HG02759 (cell line): Measurements from ENCODE around the gene AKT1S1.

ENCODE experiments used
- ATAC-seq: cut with Tn5 transposase; IDR thresholded peaks from one replicate; pipeline ENCODE4 v1.9.1; 2021; ENCODE audit warnings: mild to moderate bottlenecking, moderate library complexity; ENCODE audit not compliant: unreplicated experiment

Gene AKT1S1

GRCh38 chr19:49908480-49909420 lies 31.6 kb upstream of the AKT1S1 start:
- ATAC-seq, result no peak

DNA sequence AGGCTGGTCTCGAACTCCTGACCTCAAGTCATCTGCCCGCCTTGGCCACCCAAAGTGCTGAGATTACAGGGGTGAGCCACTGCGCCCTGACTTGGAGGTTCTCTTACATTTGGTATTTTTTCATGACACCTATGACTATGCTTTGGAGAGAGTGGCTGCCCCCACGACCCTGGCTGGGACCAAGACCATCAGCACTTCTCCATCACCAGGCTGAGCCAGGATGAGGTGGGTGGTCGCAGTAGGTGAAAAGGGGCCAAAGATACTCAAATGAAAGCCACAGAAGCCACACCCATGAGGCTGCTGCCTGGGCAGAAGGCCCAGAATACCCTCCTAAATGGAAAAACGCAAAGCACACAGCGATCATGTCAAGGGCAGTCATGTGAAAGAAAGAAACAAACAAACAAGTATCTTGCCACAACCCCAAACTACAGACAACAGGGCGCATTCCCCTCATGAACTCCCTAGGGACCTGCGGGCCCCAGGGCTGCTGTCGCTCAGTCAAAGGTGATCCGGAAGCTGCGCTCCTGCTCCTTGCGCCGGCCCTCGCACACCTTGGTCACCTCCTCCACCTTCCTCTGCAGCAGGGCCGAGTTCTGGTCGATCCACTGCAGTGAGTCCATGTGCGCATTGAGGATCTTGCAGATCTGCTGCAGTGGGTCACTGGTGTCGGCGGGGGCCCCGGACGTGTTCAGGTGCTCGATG lies 30.7 kb upstream of the AKT1S1 start:
- peak; percentile 37 for ATAC-seq

DNA sequence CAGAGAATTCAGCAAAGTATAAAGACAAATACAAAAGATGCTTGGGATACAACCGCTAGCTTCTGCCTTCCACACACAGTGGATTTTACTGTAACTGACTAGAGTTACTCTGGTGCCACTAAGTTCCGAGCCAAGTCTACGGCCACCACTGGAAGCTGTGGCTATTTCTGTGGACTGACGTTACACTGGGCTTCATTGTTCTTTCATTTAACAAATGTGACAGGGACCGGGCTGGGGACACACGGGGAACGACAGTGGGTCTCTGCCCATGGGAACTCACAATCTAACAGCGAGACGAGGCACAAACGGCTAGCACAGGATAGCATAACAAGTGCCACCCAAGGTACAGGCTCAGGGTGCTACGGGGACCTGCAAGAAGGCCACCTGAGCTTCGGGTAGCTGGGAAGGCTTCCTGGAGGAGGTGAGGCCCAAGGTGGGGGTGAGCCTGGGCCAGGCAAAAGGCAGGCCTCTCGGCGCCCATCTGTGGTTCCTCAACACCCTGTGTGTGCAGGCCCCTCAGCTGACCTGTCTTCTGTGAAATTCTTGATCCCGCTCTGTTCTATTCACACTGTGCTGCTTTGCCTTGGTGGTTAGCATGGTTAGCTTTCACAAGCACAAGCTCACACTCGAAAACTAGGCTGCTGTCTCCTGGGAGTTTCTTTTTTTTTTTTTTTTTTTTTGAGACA lies 29.9 kb upstream of the AKT1S1 start:
- ATAC-seq, result peak; percentile 47

DNA sequence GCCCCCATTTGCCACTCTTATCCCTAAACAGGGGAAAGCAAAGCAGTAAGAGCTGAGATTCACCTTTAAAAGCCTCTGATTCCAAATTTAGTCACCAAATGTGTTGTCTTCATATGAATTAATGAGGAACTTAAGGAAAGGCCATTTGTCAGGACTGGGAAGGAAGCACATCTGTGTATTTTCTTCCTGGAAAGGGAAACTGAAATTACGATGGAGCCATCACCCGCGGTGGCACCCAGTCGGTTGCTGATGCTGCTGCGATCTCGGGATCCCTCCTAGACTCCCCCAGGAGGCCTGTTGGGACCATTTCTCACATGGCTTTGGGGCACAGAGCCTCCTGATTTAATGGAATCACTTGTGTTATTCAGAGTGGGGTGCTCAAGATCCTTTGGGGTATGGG lies 27.0 kb upstream of the AKT1S1 start:
- ATAC-seq, result no peak

DNA sequence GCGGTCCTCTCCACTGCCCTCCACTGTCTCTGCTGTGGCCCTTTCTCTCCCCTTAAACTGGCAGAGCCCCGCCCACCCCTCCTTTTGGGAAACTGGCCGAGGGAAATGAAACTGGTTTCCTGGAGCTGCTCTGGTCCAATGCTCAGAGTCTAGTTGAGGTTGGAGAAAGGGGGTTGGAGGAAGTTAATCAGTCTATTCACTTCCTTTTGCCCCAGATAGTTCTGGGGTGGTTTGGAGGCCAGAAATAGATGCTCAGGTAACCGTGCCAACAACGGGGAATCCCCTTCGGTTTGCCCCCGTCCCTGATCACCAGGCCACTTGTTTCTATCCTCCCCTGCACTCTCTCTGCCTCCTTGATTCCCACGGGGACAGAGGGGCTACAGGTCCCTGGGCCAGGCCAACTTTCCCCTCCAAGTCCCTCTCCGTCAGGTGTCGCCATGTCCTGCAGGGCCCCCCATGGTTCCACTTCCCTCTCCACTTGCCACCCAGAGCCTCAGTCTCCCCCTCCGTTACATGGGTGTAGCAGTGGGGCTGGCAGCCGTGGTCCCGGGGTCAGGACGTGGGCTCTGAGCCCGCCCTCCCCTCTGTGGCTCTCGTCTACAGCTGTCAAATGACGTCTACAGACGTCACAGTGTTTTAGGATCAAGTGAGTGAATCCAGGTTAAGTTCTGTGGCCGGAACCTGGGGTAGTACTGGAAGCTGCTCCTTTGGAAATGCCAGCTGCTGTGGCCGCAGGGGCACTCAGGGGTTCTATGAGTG lies 19.9 kb upstream of the AKT1S1 start, which contains the start of gene IL4I1:
Gene IL4I1, minus strand, starts transcription at position 25 of the 759 bp plus-strand sequence. CDS start 727 bp downstream, outside the sequence.
- ATAC-seq, result peak; percentile 66

- no peak for ATAC-seq
These were observed 18.6 kb upstream of the AKT1S1 start for GRCh38 chr19:49895566-49896297.

- ATAC-seq, result no peak
These were observed 17.9 kb upstream of the AKT1S1 start for GRCh38 chr19:49894879-49895565.

DNA sequence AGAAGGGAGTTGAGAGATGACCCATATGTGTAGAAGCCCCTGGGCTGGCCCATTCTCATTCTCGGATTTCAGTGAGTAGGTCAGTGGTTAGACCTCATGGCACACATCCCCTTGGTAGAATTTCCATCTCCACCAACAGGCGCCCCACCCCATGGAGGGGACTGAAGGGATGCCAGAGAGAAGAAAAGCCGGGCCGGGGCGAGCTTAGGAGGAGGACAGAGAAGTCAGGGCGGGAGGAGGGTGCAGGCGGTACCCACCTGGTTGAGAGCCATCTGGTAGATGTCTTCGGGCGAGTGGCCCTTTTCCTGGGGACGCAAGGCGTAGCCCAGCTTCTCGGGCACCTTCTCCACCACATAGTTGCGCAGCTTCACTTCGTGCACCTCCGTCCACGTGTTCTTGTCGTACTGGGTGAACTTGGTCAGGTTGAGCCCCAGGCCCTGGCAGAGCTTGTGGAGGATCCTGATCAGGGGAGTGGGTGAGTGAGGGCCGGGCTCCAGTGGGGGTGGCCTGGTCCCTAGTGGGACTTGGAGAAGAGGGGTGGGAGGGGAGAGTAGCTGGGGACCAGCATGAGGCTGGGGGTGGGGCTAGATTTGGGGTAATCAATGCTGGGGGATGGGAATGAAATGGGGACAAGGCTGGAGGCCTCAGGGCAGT lies 17.0 kb upstream of the AKT1S1 start:
- ATAC-seq, result no peak

DNA sequence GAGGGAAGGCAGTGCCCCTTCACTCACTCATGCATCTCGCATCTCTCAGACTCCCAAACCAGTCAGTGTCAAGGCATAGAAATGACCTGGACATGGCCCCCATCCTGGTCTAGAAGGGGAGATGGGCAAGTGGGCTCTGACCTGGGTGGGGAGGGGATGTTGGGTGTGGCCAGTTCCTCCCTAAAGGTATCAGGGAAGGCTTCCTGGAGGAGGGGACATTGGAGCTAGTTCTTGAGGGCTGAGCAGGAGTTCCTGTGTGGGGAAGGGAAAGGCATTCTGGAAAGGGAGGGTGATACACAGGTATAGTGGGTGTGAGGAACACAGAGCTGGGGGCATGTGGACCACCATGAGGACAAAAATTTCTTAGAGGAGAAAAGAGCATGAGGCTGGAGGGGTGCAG lies 15.6 kb upstream of the AKT1S1 start:
- no peak for ATAC-seq

DNA sequence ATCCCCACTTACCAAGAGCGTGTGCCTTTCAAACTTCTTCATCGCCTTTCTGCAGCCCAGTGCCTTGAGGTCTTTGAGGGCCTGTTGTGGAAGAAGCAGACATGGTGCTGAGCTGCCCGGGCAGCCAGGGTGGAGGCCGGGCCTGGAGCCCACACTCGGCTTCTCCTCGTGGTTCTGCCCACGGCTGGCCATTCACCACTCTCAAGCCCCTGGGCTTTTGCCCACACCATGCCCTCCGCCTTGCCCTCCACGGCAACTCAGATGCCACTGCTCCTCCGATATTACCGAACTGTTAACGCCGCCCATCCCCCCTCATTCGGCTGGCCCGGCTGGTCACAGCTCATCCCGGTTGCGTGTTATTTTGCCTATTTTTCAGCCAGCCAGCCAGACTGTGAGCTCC lies 14.2 kb upstream of the AKT1S1 start:
- no peak for ATAC-seq

- no peak for ATAC-seq
These were observed 13.5 kb upstream of the AKT1S1 start for GRCh38 chr19:49890349-49891311.

DNA sequence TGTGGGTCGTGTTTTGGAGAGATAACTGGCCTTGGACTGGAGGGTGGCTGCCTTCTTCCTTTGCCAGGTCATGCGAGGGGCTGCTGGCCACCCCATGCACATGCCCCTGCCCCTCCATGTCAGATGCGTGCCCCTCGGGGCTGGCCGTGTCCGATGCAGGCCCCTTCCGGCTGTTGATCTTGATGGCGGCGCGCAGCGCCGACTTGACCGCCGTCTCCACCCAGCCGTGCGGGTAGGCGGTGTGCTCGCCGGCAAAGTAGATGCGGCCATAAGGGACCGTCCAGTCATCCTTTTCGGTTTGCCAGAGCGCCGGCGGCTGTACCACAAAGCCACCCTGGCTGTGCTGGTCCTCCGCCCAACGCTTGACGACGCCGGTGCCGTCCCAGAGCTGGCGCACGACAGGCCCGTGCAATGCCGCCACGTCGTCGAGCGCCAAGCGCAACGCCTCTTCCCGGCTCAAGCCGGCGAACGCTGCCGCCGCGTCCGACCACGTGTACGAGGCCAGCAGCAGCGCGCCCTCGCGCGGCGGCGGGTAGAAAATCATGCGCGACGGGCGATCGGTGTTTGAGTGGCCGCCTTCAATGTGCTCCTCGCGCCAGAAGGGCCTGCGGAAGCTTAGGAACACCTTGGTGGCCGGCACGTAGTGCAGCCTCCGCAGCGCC lies 12.7 kb upstream of the AKT1S1 start:
- ATAC-seq, result no peak

- no peak for ATAC-seq
These were observed 12.0 kb upstream of the AKT1S1 start for GRCh38 chr19:49889038-49889686.

GRCh38 chr19:49888510-49888824 lies 11.3 kb upstream of the AKT1S1 start:
- ATAC-seq, result no peak

DNA sequence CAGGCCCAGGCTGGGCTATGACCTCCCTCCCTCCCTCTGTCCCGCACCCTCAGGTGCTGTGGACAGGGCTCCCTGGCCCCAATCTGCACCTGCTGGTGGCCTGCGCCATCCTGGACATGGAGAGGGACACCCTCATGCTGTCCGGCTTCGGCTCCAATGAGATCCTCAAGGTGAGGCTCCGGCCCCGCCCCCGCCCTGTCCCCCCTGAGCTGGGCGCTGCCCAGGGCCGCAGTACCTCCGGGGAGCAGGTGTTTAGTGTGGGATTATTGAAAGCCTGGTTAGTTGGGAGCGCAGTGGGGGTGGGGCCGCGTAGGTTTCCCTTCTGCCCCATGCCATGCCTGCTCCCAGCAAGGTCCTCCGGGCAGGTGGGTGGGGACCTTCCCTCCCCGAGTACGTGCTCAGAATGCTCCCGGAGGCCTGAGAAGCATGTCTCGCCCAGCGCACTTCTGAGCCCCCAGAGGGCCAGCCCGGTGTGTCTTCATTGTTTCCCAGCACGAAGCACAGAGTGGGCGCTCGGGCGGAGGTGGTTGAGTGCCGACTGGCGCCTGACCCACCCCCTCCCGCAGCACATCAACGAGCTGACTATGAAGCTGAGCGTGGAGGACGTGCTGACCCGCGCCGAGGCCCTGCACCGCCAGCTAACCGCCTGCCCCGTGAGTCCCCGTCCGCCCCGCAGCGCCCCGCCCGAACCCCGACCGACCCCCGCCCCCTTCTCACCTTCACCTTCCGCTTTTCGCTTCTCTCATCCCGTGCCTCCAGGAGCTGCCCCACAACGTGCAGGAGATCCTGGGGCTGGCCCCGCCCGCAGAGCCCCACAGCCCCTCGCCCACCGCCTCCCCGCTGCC lies 10.7 kb upstream of the AKT1S1 start:
- no peak for ATAC-seq
